Pulmonary artery endothelial cell (primary cell): ENCODE data around the gene EVX1. TPM values are rescaled to one million over a fixed set of nuclear protein-coding genes. Genes with fewer than 3 reads are reported as not detected.

Experiments
- DNase-seq: peaks from one replicate; pipeline ENCODE4 v3.0.0-alpha.2; 2011; ENCODE audit warnings: low read depth, low spot score
- total RNA-seq: library from RNA; depleted of rRNA; stranded (reverse); fragments of >200 nt; gene quantifications from 2 replicates; pipeline ENCODE4 v1.2.3, GENCODE V29; 2014

EVX1 gene
- not detected in 2 replicates for total RNA-seq

GRCh38 chr7:27242555-27243339 lies at the start of gene EVX1:
Gene EVX1 (plus strand): TSS chr7:27242802. CDS start chr7:27243031, 229 bp downstream.
- DNase-seq = no peak

- no peak for DNase-seq
Observed at GRCh38 chr7:27193335-27194001, 49.1 kb upstream of the EVX1 start.

- no peak for DNase-seq
Observed at GRCh38 chr7:27194002-27194352, 48.6 kb upstream of the EVX1 start.

- no peak for DNase-seq
Observed at GRCh38 chr7:27194686-27195379, 47.8 kb upstream of the EVX1 start.

- DNase-seq = peak; percentile 36
Observed at GRCh38 chr7:27196287-27196767, 46.3 kb upstream of the EVX1 start.

GRCh38 chr7:27197137-27198042 lies 45.2 kb upstream of the EVX1 start:
- DNase-seq = no peak

- no peak for DNase-seq
Observed at GRCh38 chr7:27198138-27198841, 44.3 kb upstream of the EVX1 start.

GRCh38 chr7:27198871-27199801 lies 43.5 kb upstream of the EVX1 start:
- DNase-seq = no peak

- no peak for DNase-seq
Observed at GRCh38 chr7:27199849-27200760, 42.5 kb upstream of the EVX1 start, which contains the start of gene HOXA13. Gene HOXA13 (minus strand): TSS chr7:27200091. CDS start chr7:27200077, 14 bp downstream.

GRCh38 chr7:27200761-27201579 lies 41.6 kb upstream of the EVX1 start:
- DNase-seq = no peak

- no peak for DNase-seq
Observed at GRCh38 chr7:27201580-27202017, 41.0 kb upstream of the EVX1 start.

- DNase-seq = no peak
Observed at GRCh38 chr7:27202018-27202861, 40.4 kb upstream of the EVX1 start.

GRCh38 chr7:27202862-27203134 lies 39.8 kb upstream of the EVX1 start:
- no peak for DNase-seq

- no peak for DNase-seq
Observed at GRCh38 chr7:27203365-27203953, 39.1 kb upstream of the EVX1 start.

GRCh38 chr7:27203964-27204594 lies 38.5 kb upstream of the EVX1 start:
- DNase-seq = no peak

- no peak for DNase-seq
Observed at GRCh38 chr7:27204851-27205322, 37.7 kb upstream of the EVX1 start.
